ENCODE measurements around the gene MBP.

GRCh38 chr18:77054288-77054605 lies 78.3 kb downstream of the MBP start:
- TF ChIP-seq, protein P1, sequence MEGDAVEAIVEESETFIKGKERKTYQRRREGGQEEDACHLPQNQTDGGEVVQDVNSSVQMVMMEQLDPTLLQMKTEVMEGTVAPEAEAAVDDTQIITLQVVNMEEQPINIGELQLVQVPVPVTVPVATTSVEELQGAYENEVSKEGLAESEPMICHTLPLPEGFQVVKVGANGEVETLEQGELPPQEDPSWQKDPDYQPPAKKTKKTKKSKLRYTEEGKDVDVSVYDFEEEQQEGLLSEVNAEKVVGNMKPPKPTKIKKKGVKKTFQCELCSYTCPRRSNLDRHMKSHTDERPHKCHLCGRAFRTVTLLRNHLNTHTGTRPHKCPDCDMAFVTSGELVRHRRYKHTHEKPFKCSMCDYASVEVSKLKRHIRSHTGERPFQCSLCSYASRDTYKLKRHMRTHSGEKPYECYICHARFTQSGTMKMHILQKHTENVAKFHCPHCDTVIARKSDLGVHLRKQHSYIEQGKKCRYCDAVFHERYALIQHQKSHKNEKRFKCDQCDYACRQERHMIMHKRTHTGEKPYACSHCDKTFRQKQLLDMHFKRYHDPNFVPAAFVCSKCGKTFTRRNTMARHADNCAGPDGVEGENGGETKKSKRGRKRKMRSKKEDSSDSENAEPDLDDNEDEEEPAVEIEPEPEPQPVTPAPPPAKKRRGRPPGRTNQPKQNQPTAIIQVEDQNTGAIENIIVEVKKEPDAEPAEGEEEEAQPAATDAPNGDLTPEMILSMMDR (IDR thresholded peaks at IDR 0.05; ENCODE audit: insufficient read depth, low read length), result no peak
- TF ChIP-seq GABPA (IDR thresholded peaks at IDR 0.05; ENCODE audit: low read depth), result no peak
- TF ChIP-seq, protein P2, sequence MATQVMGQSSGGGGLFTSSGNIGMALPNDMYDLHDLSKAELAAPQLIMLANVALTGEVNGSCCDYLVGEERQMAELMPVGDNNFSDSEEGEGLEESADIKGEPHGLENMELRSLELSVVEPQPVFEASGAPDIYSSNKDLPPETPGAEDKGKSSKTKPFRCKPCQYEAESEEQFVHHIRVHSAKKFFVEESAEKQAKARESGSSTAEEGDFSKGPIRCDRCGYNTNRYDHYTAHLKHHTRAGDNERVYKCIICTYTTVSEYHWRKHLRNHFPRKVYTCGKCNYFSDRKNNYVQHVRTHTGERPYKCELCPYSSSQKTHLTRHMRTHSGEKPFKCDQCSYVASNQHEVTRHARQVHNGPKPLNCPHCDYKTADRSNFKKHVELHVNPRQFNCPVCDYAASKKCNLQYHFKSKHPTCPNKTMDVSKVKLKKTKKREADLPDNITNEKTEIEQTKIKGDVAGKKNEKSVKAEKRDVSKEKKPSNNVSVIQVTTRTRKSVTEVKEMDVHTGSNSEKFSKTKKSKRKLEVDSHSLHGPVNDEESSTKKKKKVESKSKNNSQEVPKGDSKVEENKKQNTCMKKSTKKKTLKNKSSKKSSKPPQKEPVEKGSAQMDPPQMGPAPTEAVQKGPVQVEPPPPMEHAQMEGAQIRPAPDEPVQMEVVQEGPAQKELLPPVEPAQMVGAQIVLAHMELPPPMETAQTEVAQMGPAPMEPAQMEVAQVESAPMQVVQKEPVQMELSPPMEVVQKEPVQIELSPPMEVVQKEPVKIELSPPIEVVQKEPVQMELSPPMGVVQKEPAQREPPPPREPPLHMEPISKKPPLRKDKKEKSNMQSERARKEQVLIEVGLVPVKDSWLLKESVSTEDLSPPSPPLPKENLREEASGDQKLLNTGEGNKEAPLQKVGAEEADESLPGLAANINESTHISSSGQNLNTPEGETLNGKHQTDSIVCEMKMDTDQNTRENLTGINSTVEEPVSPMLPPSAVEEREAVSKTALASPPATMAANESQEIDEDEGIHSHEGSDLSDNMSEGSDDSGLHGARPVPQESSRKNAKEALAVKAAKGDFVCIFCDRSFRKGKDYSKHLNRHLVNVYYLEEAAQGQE (IDR thresholded peaks at IDR 0.05; ENCODE audit: insufficient replicate concordance, low read depth), result no peak
- peak; percentile 66; the same call in 1 of the 2 replicates for TF ChIP-seq POLR2AphosphoS5 (IDR thresholded peaks at IDR 0.05; ENCODE audit: low read depth)
- TF ChIP-seq SPI1 (IDR thresholded peaks at IDR 0.05; ENCODE audit: borderline replicate concordance, low read depth), result no peak

All from HL-60 (cell line).